T-helper 22 cell (primary cell): ENCODE measurements around the gene ST7.
"Not testable (repeated sequence)": the region's sequence is repeated elsewhere in the genome, so short reads cannot be mapped to it uniquely, and the experiment has no call there.

Experiments used
- DNase-seq: peaks from one replicate; pipeline ENCODE4 v3.0.0-alpha.2; 2020; ENCODE audit warnings: low read depth

The ST7 gene

DNA sequence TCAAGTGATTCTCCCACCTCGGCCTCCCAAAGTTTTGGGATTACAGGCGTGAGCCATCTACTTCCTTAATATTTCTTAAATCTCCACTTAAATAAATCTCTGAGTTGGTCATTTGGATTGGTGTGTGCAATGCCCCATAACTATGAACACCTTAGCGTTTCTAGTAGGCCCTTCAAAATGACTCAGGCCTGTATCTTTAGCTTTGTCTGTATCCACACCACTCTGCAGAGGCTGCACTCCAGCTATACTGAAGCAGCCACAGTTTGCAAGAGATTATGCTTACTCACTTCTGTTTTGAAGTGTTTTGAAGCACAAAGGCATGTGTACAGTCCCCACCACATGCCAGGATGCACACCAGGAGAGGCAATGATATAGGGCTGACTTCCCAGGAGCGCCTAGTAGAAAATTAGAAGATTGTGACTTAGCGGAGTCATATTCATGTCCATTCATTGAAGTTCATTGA is 2.4 kb upstream of the ST7 start:
- no peak for DNase-seq

DNA sequence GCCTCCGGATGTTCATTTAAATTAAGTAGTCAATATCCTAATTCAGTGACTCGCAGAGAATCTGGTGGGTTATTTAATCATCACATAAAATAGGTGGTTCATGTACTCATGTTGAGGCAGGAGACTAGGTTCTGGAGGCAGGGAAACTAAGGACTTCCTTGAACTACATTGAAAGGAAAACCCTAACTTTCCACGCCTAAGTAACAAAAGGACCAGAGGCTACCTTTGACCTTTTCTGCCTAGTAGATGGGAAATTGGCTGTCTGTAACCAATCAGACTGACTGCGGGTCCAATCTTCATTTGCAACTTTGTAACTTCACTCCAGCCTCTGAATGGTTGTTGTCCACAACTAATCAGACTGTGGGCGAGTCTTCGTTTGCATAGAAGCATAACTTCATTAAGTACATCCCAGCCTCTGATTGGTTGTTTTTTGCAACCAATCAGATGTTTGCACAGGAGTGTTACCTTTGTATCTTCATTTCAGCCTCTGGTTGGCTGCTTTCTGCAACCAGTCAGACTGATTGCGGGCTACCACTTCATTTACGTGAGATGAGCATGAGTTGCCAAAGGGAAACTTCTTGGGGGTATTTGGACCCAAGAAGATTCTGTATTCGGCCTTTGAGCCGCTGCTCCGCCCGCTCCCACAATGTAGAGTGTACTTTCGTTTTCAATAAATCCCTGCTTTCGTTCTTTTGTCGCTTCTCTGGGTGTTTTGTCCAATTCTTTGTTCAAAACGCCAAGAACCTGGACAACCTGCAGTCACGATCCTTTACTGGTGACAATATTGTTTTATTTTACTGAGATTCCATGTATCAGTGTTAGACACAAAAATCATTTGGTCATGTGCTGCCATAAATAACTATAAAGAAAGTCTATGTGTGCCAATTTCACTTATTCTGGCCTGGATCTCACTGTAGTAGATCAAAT is 1.7 kb upstream of the ST7 start:
- no peak for DNase-seq

DNA sequence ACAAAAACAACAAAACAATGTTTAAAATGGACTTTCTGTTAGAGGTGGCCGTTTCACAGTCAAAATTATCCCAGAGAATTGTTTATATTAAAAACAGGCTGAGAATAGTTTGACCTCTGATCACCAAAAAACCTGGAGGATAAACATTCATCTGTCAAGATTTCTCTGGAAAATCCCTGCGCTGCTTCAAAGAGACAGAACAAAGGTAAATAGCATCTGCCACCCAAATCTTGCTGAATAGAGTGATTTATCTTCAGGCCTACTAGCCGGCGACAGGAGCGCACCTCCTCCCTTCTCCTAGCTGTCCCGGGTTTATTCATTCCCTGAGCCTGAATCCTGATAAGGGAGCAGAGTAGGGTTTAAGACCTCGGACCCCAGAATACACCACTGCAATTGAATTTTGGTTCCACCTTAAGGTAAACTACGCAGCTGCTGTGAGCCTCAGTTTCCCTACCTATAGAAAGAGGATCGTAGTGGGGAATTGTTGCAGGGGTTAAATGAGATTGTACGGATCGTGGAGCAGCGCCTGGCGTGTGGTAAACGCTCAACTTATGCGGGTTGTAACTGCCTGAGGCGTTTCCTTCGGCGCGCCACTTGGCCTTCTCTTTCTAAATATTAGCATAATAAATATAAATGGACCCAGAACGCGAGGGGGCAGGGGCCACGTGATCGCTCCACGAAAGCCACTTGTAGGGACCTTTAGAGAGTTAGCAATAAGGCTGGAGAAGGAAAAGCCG is 498 bp upstream of the ST7 start:
- DNase-seq: no peak

DNA sequence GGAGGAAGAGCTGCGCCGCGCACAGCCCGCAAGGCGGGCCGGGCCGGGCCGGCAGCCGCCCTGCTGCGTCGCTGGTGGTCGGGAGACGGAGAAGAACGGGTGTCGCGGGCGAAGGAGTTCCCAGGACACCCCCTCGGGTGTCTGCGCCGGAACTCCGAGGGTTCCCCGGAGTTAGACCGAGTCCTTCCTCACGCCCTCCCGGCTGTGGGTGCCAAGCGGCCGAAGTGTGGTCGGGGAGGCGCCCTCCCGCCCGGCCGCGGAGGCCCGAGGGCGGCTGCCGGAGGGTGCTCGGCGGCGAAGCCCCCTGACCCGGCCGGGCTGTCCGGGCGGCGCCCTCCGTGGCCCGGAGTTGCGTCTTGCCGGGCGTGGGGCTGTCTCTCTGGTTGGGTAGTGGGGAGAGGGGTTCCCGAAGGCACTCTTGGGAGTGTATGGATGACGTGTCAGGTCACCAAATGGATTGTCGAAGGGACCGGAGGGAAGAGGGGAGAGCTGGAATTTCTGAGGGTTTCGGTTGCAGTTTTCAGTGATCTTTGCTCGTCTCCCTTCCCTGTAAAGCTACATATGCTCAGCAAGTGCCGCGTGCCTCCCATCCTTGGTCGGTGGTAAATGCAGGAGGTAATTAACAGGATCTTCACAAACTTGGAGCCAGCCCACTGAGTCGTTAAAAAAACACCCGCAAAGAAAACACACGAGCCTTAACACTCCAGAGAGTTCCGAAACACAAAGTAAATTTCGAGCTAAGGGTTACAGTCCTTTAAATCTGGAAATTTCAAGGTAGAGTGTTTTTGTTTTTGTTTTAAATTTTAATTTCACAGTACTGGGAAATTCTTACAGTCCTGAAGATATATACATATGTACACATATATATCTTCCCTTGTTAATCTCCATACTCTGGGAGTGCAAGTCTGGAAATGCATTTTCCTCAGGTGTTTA is 871 bp downstream of the ST7 start:
- DNase-seq: no peak

- no peak for DNase-seq
Observed at GRCh38 chr7:116955340-116955739, 2.0 kb downstream of the ST7 start.

GRCh38 chr7:116955801-116956476 is 2.6 kb downstream of the ST7 start:
- DNase-seq: no peak

- DNase-seq: no peak
Observed at GRCh38 chr7:116956477-116956804, 3.1 kb downstream of the ST7 start.

- DNase-seq: no peak
Observed at GRCh38 chr7:116957874-116958273, 4.6 kb downstream of the ST7 start.

GRCh38 chr7:116961966-116962673 is 8.8 kb downstream of the ST7 start:
- DNase-seq: not testable (repeated sequence)

- DNase-seq: no peak
Observed at GRCh38 chr7:116963234-116963633, 9.9 kb downstream of the ST7 start.

DNA sequence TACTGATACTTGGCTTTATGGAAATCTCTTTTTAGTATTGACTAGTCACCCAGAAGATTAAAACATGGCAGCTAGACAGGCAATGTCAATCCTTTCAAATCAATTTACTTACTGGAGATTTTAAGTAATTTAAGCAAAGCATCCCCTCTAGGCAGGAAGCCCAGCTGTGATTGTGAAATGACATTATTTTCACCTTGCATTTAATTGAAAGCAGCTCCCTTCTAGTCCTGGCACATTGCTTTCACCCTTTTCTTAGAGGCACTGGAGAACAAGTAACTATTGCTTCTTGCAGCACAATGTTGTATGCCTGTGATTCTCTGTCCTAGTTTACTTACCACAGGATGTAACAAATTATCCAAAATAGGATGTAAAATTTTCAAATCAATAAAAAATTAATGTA is 13.3 kb downstream of the ST7 start:
- no peak for DNase-seq

GRCh38 chr7:116967254-116967922 is 14.1 kb downstream of the ST7 start:
- DNase-seq: no peak

GRCh38 chr7:116967983-116968382 is 14.7 kb downstream of the ST7 start:
- DNase-seq: no peak

GRCh38 chr7:116968631-116969030 is 15.3 kb downstream of the ST7 start:
- DNase-seq: no peak

DNA sequence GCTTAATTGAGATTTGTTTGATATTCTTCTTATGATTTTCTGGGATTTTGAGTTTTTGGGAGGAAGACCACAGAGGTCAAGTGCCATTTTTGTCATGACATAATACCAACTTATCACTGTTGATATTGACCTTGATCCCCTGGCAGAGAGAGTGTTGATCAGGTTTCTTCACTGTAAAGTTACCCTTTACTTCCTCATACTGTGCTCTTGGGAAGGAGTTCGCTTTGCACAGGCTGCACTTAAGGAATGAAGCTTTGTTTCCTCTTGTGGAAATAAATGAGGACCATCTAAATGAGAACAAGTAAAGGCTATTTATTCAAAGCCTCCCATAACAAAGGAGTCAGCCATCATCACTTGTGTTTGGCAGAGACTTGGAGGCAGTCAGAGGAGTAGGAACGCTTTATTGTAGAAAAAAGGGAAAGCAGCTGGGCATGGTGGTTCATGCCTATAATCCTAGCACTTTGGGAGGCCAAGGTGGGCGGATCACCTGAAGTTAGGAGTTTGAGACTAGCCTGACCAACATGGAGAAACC is 16.1 kb downstream of the ST7 start:
- no peak for DNase-seq

DNA sequence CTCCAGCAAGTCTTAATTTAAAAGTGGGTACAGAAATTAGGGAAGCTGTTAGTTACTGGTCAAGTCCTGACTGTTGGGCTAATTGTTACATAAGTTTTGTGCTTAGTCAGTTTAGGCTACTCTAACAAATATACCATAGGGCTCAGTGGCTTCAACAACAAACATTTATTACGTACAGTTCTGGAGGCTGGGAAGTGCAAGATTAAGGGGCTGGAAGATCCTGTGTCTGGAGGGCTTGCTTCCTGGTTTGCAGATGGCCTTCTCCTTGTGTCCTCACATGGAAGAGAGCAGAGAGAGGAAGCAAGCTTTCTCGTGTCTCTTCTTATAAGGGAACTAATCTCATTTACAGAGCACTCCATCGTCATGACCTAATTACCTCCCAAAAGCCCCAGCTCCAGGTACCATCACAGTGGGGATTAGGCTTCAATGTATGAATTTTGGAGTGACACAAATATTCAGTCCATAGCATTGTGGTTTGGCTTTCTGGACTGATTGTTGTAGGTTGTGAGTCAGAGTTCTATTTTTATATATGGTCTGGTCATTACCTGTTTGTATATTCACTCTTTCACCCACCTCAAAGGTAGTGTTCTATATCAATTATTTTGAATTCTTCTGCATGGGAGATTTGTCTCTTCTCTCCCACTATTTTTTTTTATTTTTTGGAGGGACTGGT is 17.1 kb downstream of the ST7 start:
- DNase-seq: no peak

GRCh38 chr7:116971153-116971552 is 17.9 kb downstream of the ST7 start:
- not testable (repeated sequence) for DNase-seq

DNA sequence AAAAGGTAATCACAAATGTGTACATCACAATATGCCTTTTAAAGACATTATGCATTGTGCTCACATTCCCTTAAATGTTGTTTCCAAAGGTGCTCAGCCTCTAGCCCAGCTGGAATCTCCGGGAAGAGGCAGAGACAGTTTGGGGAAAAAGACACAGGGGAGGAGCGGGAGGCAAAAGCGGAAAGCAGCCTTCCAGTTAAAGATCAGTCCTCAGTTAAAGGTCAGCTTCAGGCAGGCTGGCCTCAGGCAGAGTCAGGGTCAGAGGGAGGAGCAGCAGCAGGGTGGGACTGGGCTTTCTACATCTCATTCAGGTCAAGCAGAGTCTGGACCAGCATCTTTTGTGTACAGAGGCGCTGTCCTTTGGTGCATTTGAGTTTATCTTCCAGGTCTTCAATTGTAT is 18.6 kb downstream of the ST7 start:
- DNase-seq: no peak

DNA sequence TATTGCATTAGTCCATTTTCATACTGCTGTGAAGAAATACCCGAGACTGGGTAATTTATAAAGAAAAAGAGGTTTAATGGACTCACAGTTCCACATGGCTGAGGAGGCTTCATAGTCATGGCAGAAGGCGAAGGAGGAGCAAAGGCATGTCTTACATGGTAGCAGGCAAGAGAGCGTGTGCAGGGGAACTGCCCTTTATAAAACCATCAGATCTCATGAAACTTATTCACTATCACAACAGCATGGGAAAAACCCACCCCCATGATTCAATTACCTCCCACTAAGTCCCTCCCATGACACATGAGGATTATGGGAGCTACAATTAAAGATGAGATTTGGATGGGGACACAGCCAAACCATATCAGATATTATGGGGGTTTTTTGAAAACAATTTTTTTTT is 21.7 kb downstream of the ST7 start:
- DNase-seq: not testable (repeated sequence)

DNA sequence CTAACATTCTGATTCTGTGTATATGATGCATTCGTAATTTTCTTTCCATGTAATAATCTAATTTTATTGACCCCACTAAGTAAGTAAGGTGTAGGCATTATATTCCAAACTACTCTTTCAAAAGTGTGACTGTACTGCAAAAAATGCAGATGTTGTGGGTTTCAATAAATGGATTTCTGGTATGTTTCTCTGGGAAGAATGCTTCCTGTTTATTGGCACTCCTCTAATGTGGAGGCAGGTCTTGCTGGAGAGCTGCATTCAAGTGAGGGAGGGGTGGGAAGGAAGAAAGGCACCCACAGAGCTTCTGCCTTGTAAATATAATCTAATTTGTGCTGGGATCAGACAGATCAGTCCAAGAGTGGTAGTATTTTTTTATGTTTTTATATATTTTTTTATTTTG is 23.9 kb downstream of the ST7 start:
- no peak for DNase-seq
